ENCODE results near the gene UCKL1. TPM values are rescaled to one million over a fixed set of nuclear protein-coding genes. Genes with fewer than 3 reads are reported as not detected.

UCKL1 gene
- total RNA-seq, 2 donors from 2014 or later: 41.6 to 42.5 TPM

GRCh38 chr20:63968928-63969760 is 12.9 kb upstream of the UCKL1 start:
- no peaks in the 10 kb centered on the region for H3K9me3 ChIP-seq (ENCODE audit: control insufficient read depth, low read length, poor library complexity, severe bottlenecking)
- peak overlapping the region; percentile 92 for H3K4me3 Mint-ChIP-seq
- DNase-seq: peak; percentile 8 to 35 (median 33)
- H3K27me3 Mint-ChIP-seq: no peaks in the 10 kb centered on the region
- ATAC-seq: peak; percentile 47
- peaks cover 22% of the 10 kb centered on the region for H3K4me1 Mint-ChIP-seq
- peak overlapping the region; percentile 89 for H3K27ac Mint-ChIP-seq
- H3K36me3 Mint-ChIP-seq (ENCODE audit: low read depth): peaks cover 4% of the 10 kb centered on the region

GRCh38 chr20:63968136-63968927 is 12.1 kb upstream of the UCKL1 start:
- Mint-ChIP-seq H3K36me3 (ENCODE audit: low read depth) (peaks cover 2% of the 10 kb centered on the region), H3K27me3 (no peaks in the 10 kb centered on the region), H3K4me3 (peak overlapping the region; percentile 92), H3K4me1 (peaks cover 17% of the 10 kb centered on the region), H3K27ac (peak overlapping the region; percentile 89)
- DNase-seq (no peak), ATAC-seq (no peak)
- H3K9me3 ChIP-seq (ENCODE audit: control insufficient read depth, low read length, poor library complexity, severe bottlenecking): no peaks in the 10 kb centered on the region

GRCh38 chr20:63967330-63968135 is 11.3 kb upstream of the UCKL1 start:
- DNase-seq (no peak), ATAC-seq (no peak)
- Mint-ChIP-seq H3K36me3 (ENCODE audit: low read depth) (no peaks in the 10 kb centered on the region), H3K27ac (peak overlapping the region; percentile 89), H3K27me3 (no peaks in the 10 kb centered on the region), H3K4me3 (peak overlapping the region; percentile 92), H3K4me1 (peaks cover 11% of the 10 kb centered on the region)
- H3K9me3 ChIP-seq (ENCODE audit: control insufficient read depth, low read length, poor library complexity, severe bottlenecking): no peaks in the 10 kb centered on the region

- H3K36me3 Mint-ChIP-seq (ENCODE audit: low read depth): no peaks in the 10 kb centered on the region
- no peak overlapping the region for H3K27ac Mint-ChIP-seq
- H3K4me3 Mint-ChIP-seq: no peak overlapping the region
- no peaks in the 10 kb centered on the region for H3K27me3 Mint-ChIP-seq
- H3K9me3 ChIP-seq (ENCODE audit: control insufficient read depth, low read length, poor library complexity, severe bottlenecking): no peaks in the 10 kb centered on the region
- peaks cover 11% of the 10 kb centered on the region for H3K4me1 Mint-ChIP-seq
- DNase-seq (no peak), ATAC-seq (no peak)
Measured at GRCh38 chr20:63966944-63967322, 10.7 kb upstream of the UCKL1 start.

- Mint-ChIP-seq H3K27ac (no peak overlapping the region), H3K27me3 (no peaks in the 10 kb centered on the region), H3K4me3 (no peak overlapping the region), H3K4me1 (peaks cover 11% of the 10 kb centered on the region), H3K36me3 (ENCODE audit: low read depth) (no peaks in the 10 kb centered on the region)
- DNase-seq (no peak), ATAC-seq (no peak)
- no peaks in the 10 kb centered on the region for H3K9me3 ChIP-seq (ENCODE audit: control insufficient read depth, low read length, poor library complexity, severe bottlenecking)
Measured at GRCh38 chr20:63966172-63966943, 10.1 kb upstream of the UCKL1 start.

GRCh38 chr20:63964412-63964811 is 8.2 kb upstream of the UCKL1 start:
- Mint-ChIP-seq H3K27ac (no peak overlapping the region), H3K4me3 (no peak overlapping the region), H3K27me3 (no peaks in the 10 kb centered on the region), H3K36me3 (ENCODE audit: low read depth) (no peaks in the 10 kb centered on the region), H3K4me1 (peaks cover 7% of the 10 kb centered on the region)
- ATAC-seq: no peak
- peak in 1 of 3 donors; percentile 5 for DNase-seq
- no peaks in the 10 kb centered on the region for H3K9me3 ChIP-seq (ENCODE audit: control insufficient read depth, low read length, poor library complexity, severe bottlenecking)

GRCh38 chr20:63963784-63964301 is 7.6 kb upstream of the UCKL1 start:
- Mint-ChIP-seq H3K4me1 (peaks cover 7% of the 10 kb centered on the region), H3K4me3 (no peak overlapping the region), H3K36me3 (ENCODE audit: low read depth) (no peaks in the 10 kb centered on the region), H3K27ac (no peak overlapping the region), H3K27me3 (no peaks in the 10 kb centered on the region)
- DNase-seq (no peak), ATAC-seq (no peak)
- H3K9me3 ChIP-seq (ENCODE audit: control insufficient read depth, low read length, poor library complexity, severe bottlenecking): no peaks in the 10 kb centered on the region

GRCh38 chr20:63963348-63963741 is 7.1 kb upstream of the UCKL1 start:
- H3K27ac Mint-ChIP-seq: no peak overlapping the region
- peaks cover 2% of the 10 kb centered on the region for H3K4me1 Mint-ChIP-seq
- H3K4me3 Mint-ChIP-seq: no peak overlapping the region
- H3K27me3 Mint-ChIP-seq: no peaks in the 10 kb centered on the region
- H3K9me3 ChIP-seq (ENCODE audit: control insufficient read depth, low read length, poor library complexity, severe bottlenecking): no peaks in the 10 kb centered on the region
- DNase-seq (no peak), ATAC-seq (no peak)
- no peaks in the 10 kb centered on the region for H3K36me3 Mint-ChIP-seq (ENCODE audit: low read depth)

GRCh38 chr20:63962426-63963347 is 6.5 kb upstream of the UCKL1 start:
- H3K36me3 Mint-ChIP-seq (ENCODE audit: low read depth): no peaks in the 10 kb centered on the region
- H3K27me3 Mint-ChIP-seq: no peaks in the 10 kb centered on the region
- no peak for DNase-seq
- H3K4me3 Mint-ChIP-seq: no peak overlapping the region
- no peak for ATAC-seq
- H3K9me3 ChIP-seq (ENCODE audit: control insufficient read depth, low read length, poor library complexity, severe bottlenecking): no peaks in the 10 kb centered on the region
- H3K27ac Mint-ChIP-seq: no peak overlapping the region
- H3K4me1 Mint-ChIP-seq: peaks cover 2% of the 10 kb centered on the region

- Mint-ChIP-seq H3K36me3 (ENCODE audit: low read depth) (no peaks in the 10 kb centered on the region), H3K4me3 (no peak overlapping the region), H3K27me3 (no peaks in the 10 kb centered on the region), H3K4me1 (peaks cover 8% of the 10 kb centered on the region), H3K27ac (no peak overlapping the region)
- DNase-seq (no peak), ATAC-seq (no peak)
- H3K9me3 ChIP-seq (ENCODE audit: control insufficient read depth, low read length, poor library complexity, severe bottlenecking): no peaks in the 10 kb centered on the region
Measured at GRCh38 chr20:63961664-63962425, 5.6 kb upstream of the UCKL1 start.
